H1 (cell line): ENCODE measurements around the gene ACYP1. TPM values are rescaled to one million over a fixed set of nuclear protein-coding genes. Genes with fewer than 3 reads are reported as not detected.

ENCODE experiments used
- polyA plus RNA-seq, 7 experiments: library from polyadenylated mRNA; depleted of rRNA in 3 of 7; stranded (reverse) in 5 of 7; unstranded in 2 of 7; fragments of >200 nt in 5 of 7; fragments of 200-250 nt in 2 of 7; gene quantifications; 1 replicate in 5 of 7; 2 replicates in 1 of 7; 4 replicates in 1 of 7; pipeline versions ENCODE4 v1.2.1 to v1.2.3, GENCODE V29; 2011 to 2013; ENCODE audit warnings: missing spikeins in 2 of 7, mixed read lengths in 2 of 7
- total RNA-seq: library from RNA; stranded (reverse); fragmentation: NEBNext Ultra II Directional; extraction: Animal tissue kit (Norgen Biotek cat#: 25700); gene quantifications from 2 replicates; pipeline ENCODE4 v1.2.1, GENCODE V29; 2021
- TF ChIP-seq, protein P1 (sequence below): IDR thresholded peaks from 2 replicates; pipeline ENCODE4 v1.6.1; 2012; ENCODE audit warnings: inconsistent platforms

ACYP1 gene
- total and polyA plus RNA-seq, 2 of the 8 experiments (the other 6 are each of a cell fraction or from before 2014, with no cell fraction given) = 22.3 to 24.8 TPM

DNA sequence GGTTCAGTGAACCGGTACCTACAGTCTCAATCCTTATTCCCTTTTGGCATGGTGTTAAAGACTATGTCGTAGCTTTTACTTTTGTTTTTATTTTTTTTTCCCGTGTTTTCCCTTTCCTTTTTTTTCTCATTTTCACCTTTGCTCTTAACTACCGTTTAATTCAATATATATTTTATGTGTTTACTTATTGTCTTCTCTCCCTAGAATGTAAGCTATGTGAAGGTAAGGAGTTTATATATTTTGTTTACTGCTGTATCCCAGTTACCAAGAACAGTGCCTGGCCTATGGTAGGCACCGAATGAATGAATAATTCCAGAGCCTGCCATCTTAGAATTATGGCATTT lies 12.3 kb downstream of the ACYP1 start (continued):
- TF ChIP-seq, protein P1, sequence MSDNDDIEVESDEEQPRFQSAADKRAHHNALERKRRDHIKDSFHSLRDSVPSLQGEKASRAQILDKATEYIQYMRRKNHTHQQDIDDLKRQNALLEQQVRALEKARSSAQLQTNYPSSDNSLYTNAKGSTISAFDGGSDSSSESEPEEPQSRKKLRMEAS = no peak
- TF ChIP-seq, all 59 proteins: peak for 0
